ENCODE results near the gene GAB3.

- TF ChIP-seq CTCF (optimal IDR thresholded peaks at IDR 0.05 in 1 of 3, IDR thresholded peaks at IDR 0.05 in 1 of 3, conservative IDR thresholded peaks at IDR 0.05 in 1 of 3; ENCODE audit: extremely low read depth in 1 of 3, insufficient read depth in 2 of 3, low read length in 3 of 3) (no peak), EZH2 (IDR thresholded peaks at IDR 0.05; ENCODE audit: low read length) (no peak)
Observed at GRCh38 chrX:154658187-154658586, 92.7 kb downstream of the GAB3 start.

All from keratinocyte (primary cell).